Measurements from ENCODE around the gene UBFD1.

DNA sequence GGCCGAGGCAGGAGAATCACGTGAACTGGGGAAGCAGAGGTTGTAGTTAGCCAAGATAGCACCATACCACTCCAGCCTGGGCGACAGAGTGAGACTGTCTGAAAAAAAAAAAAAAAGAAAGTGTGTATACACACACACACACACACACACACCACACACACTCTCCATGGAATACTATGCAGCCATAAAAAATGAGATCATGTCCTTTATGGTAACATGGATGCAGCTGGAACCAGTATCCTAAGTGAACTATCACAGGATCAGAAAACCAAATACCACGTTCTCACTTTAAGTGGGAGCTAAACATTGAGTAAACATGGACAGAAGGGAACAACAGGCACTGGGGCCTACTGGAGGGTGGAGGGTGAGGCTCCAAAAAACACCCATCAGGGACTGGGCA is 21.8 kb downstream of the UBFD1 start:
- TF ChIP-seq, protein P1, sequence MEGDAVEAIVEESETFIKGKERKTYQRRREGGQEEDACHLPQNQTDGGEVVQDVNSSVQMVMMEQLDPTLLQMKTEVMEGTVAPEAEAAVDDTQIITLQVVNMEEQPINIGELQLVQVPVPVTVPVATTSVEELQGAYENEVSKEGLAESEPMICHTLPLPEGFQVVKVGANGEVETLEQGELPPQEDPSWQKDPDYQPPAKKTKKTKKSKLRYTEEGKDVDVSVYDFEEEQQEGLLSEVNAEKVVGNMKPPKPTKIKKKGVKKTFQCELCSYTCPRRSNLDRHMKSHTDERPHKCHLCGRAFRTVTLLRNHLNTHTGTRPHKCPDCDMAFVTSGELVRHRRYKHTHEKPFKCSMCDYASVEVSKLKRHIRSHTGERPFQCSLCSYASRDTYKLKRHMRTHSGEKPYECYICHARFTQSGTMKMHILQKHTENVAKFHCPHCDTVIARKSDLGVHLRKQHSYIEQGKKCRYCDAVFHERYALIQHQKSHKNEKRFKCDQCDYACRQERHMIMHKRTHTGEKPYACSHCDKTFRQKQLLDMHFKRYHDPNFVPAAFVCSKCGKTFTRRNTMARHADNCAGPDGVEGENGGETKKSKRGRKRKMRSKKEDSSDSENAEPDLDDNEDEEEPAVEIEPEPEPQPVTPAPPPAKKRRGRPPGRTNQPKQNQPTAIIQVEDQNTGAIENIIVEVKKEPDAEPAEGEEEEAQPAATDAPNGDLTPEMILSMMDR (IDR thresholded peaks at IDR 0.05): no peak
- TF ChIP-seq POLR2A (IDR thresholded peaks at IDR 0.05; ENCODE audit: low read depth): no peak

Measured in esophagus muscularis mucosa (tissue), 3 donors.